ENCODE measurements around the gene KLHL3. TPM values are rescaled to one million over a fixed set of nuclear protein-coding genes. Genes with fewer than 3 reads are reported as not detected.
A peak's percentile ranks its signal among the peaks of the same experiment; 100 is the strongest.

KLHL3 gene
- total RNA-seq, 4 donors from 2014 or later = 1.7 to 3.8 (median 3.1) TPM

- WGBS, 2 donors = 0 to 11% methylated on average over 1 to 4 of the region's 4 CpGs
- H3K36me3 ChIP-seq = peaks cover 0 to 13% (median 5%) of the 10 kb centered on the region in 3 donors
- intact Hi-C loops (cut with DNase I) = loop anchor here (10.0 kb wide), 2 partner anchors 115 to 505 kb away; partner anchors contain the start of gene NME5
- DNase-seq = no peak
- H3K9me3 ChIP-seq = no peaks in the 10 kb centered on the region
- peak overlapping the region in 2 of 4 donors; percentile 35 to 38 for H3K27ac ChIP-seq
- no peak overlapping the region for H3K4me3 ChIP-seq
- peak; percentile 63 to 93 (median 90) for TF ChIP-seq CTCF (IDR thresholded peaks at IDR 0.05)
- no peak for TF ChIP-seq POLR2A (IDR thresholded peaks at IDR 0.05)
- no peaks in the 10 kb centered on the region for H3K27me3 ChIP-seq
- peaks cover 0 to 27% (median 15%) of the 10 kb centered on the region in 3 donors for H3K4me1 ChIP-seq
Observed at GRCh38 chr5:137629646-137630045, 106.2 kb downstream of the KLHL3 start.

GRCh38 chr5:137627706-137628105 is 108.2 kb downstream of the KLHL3 start:
- no peaks in the 10 kb centered on the region for H3K9me3 ChIP-seq
- no peak for DNase-seq

GRCh38 chr5:137627293-137627692 is 108.6 kb downstream of the KLHL3 start:
- WGBS, 2 donors = 13 to 31% methylated on average over 1 to 2 of the region's 3 CpGs
- no peaks in the 10 kb centered on the region for H3K27me3 ChIP-seq
- H3K36me3 ChIP-seq = peaks cover 0 to 13% (median 5%) of the 10 kb centered on the region in 3 donors
- H3K9me3 ChIP-seq = no peaks in the 10 kb centered on the region
- intact Hi-C loops (cut with DNase I) = no loop called here
- TF ChIP-seq POLR2A (IDR thresholded peaks at IDR 0.05) (no peak), CTCF (IDR thresholded peaks at IDR 0.05) (no peak)
- H3K4me3 ChIP-seq = no peak overlapping the region
- H3K27ac ChIP-seq = no peak overlapping the region
- no peak for DNase-seq
- peaks cover 0 to 38% (median 25%) of the 10 kb centered on the region in 3 donors for H3K4me1 ChIP-seq

More at GRCh38 chr5:137627706-137628105, 108.2 kb downstream of the KLHL3 start:
- H3K27ac ChIP-seq = no peak overlapping the region
- peaks cover 0 to 13% (median 5%) of the 10 kb centered on the region in 3 donors for H3K36me3 ChIP-seq
- no peaks in the 10 kb centered on the region for H3K27me3 ChIP-seq
- intact Hi-C loops (cut with DNase I) = no loop called here
- peaks cover 0 to 34% (median 21%) of the 10 kb centered on the region in 3 donors for H3K4me1 ChIP-seq
- H3K4me3 ChIP-seq = no peak overlapping the region
- WGBS, 2 donors = 83% methylated on average over 3 of the region's 3 CpGs; no CpG with 5 or more reads in 1 of the 2 donors
- TF ChIP-seq POLR2A (IDR thresholded peaks at IDR 0.05) = no peak
- no peak for TF ChIP-seq CTCF (IDR thresholded peaks at IDR 0.05)

- 70 to 74% methylated on average over 5 of the region's 5 CpGs for WGBS, 2 donors
- Histone ChIP-seq H3K9me3 (no peaks in the 10 kb centered on the region), H3K36me3 (peaks cover 0 to 18% (median 5%) of the 10 kb centered on the region in 3 donors), H3K4me3 (no peak overlapping the region), H3K27me3 (no peaks in the 10 kb centered on the region), H3K4me1 (peaks cover 0 to 26% (median 18%) of the 10 kb centered on the region in 3 donors), H3K27ac (no peak overlapping the region)
- DNase-seq = no peak
- intact Hi-C loops (cut with DNase I) = no loop called here
- no peak for TF ChIP-seq POLR2A (IDR thresholded peaks at IDR 0.05)
- TF ChIP-seq CTCF (IDR thresholded peaks at IDR 0.05) = no peak
Observed at GRCh38 chr5:137624786-137625349, 111.0 kb downstream of the KLHL3 start.

- H3K36me3 ChIP-seq = peaks cover 0 to 13% (median 2%) of the 10 kb centered on the region in 3 donors
- intact Hi-C loops (cut with DNase I) = no loop called here
- H3K27me3 ChIP-seq = no peaks in the 10 kb centered on the region
- H3K27ac ChIP-seq = peak overlapping the region; percentile 12 to 53 (median 20)
- TF ChIP-seq POLR2A (IDR thresholded peaks at IDR 0.05) (no peak), CTCF (IDR thresholded peaks at IDR 0.05) (no peak)
- DNase-seq = peak; percentile 28
- 15 to 44% methylated on average over 3 to 5 of the region's 5 CpGs for WGBS, 2 donors
- no peaks in the 10 kb centered on the region for H3K9me3 ChIP-seq
- no peak overlapping the region for H3K4me3 ChIP-seq
- peaks cover 0 to 18% (median 15%) of the 10 kb centered on the region in 3 donors for H3K4me1 ChIP-seq
Observed at GRCh38 chr5:137622850-137623249, 113.0 kb downstream of the KLHL3 start.

Data from esophagus squamous epithelium (tissue), 5 donors.